Stomach smooth muscle (tissue), 2 donors: ENCODE results near the gene SRSF5.

Experiments used
- H3K27ac ChIP-seq: one replicate; pipeline ENCODE4 v1.7.0; 2013; ENCODE audit warnings: mild to moderate bottlenecking, low read length, inconsistent platforms
- H3K27me3 ChIP-seq, 2 donors: one replicate each; pipeline ENCODE4 v1.7.0; 2013; ENCODE audit warnings: low read length in 2 of 2; ENCODE audit not compliant: insufficient read depth in 2 of 2, control insufficient read depth in 1 of 2
- H3K36me3 ChIP-seq, 2 donors: one replicate each; pipeline ENCODE4 v1.7.0; 2013; ENCODE audit warnings: low read length in 2 of 2; ENCODE audit not compliant: control insufficient read depth in 2 of 2, insufficient read depth in 2 of 2
- H3K4me1 ChIP-seq: one replicate; pipeline ENCODE4 v1.7.0; 2013; ENCODE audit warnings: low read length; ENCODE audit not compliant: control insufficient read depth, insufficient read depth
- H3K4me3 ChIP-seq, 2 donors: one replicate each; pipeline ENCODE4 v1.7.0; 2013; ENCODE audit warnings: low read length in 2 of 2
- H3K9ac ChIP-seq, 2 donors: one replicate each; pipeline ENCODE4 v1.7.0; 2013; ENCODE audit warnings: low read length in 2 of 2, mild to moderate bottlenecking in 1 of 2
- H3K9me3 ChIP-seq, 2 donors: one replicate each; pipeline ENCODE4 v1.7.0; 2013; ENCODE audit warnings: low read length in 2 of 2; ENCODE audit not compliant: control insufficient read depth in 2 of 2
- donor health status: healthy.
- donor health status: Pancreatic carcinoma.

Gene SRSF5

GRCh38 chr14:69770559-69770958 is 3.6 kb downstream of the SRSF5 start:
- Histone ChIP-seq H3K36me3 (peaks cover 43 to 59% of the 10 kb centered on the region in 2 donors), H3K4me1 (peaks cover 30% of the 10 kb centered on the region), H3K9ac (no peak overlapping the region), H3K27me3 (no peaks in the 10 kb centered on the region), H3K4me3 (no peak overlapping the region), H3K27ac (no peak overlapping the region), H3K9me3 (no peaks in the 10 kb centered on the region)

GRCh38 chr14:69771136-69771535 is 4.2 kb downstream of the SRSF5 start:
- no peaks in the 10 kb centered on the region for H3K27me3 ChIP-seq
- H3K27ac ChIP-seq: no peak overlapping the region
- H3K9me3 ChIP-seq: no peaks in the 10 kb centered on the region
- peaks cover 30% of the 10 kb centered on the region for H3K4me1 ChIP-seq
- H3K36me3 ChIP-seq: peaks cover 48 to 62% of the 10 kb centered on the region in 2 donors
- no peak overlapping the region for H3K4me3 ChIP-seq
- no peak overlapping the region for H3K9ac ChIP-seq

GRCh38 chr14:69772082-69773017 is 5.4 kb downstream of the SRSF5 start:
- peaks cover 53 to 68% of the 10 kb centered on the region in 2 donors for H3K36me3 ChIP-seq

GRCh38 chr14:69773571-69774276 is 6.8 kb downstream of the SRSF5 start:
- Histone ChIP-seq H3K4me1 (peaks cover 16% of the 10 kb centered on the region), H3K27ac (no peak overlapping the region), H3K9ac (no peak overlapping the region), H3K9me3 (no peaks in the 10 kb centered on the region), H3K36me3 (peaks cover 60 to 69% of the 10 kb centered on the region in 2 donors), H3K4me3 (no peak overlapping the region), H3K27me3 (no peaks in the 10 kb centered on the region)

More at GRCh38 chr14:69772082-69773017, 5.4 kb downstream of the SRSF5 start:
- H3K9ac ChIP-seq: no peak overlapping the region
- H3K9me3 ChIP-seq: no peaks in the 10 kb centered on the region
- no peaks in the 10 kb centered on the region for H3K27me3 ChIP-seq
- no peak overlapping the region for H3K27ac ChIP-seq
- H3K4me3 ChIP-seq: no peak overlapping the region
- peaks cover 24% of the 10 kb centered on the region for H3K4me1 ChIP-seq

GRCh38 chr14:69775012-69775411 is 8.1 kb downstream of the SRSF5 start:
- H3K36me3 ChIP-seq: peaks cover 56 to 59% of the 10 kb centered on the region in 2 donors

GRCh38 chr14:69776875-69777453 is 10.0 kb downstream of the SRSF5 start:
- H3K4me1 ChIP-seq: no peaks in the 10 kb centered on the region
- no peak overlapping the region for H3K27ac ChIP-seq
- no peak overlapping the region for H3K4me3 ChIP-seq
- peaks cover 47 to 52% of the 10 kb centered on the region in 2 donors for H3K36me3 ChIP-seq
- H3K27me3 ChIP-seq: no peaks in the 10 kb centered on the region
- H3K9me3 ChIP-seq: no peaks in the 10 kb centered on the region
- H3K9ac ChIP-seq: no peak overlapping the region

More at GRCh38 chr14:69775012-69775411, 8.1 kb downstream of the SRSF5 start:
- Histone ChIP-seq H3K4me1 (peaks cover 5% of the 10 kb centered on the region), H3K9ac (no peak overlapping the region), H3K9me3 (no peaks in the 10 kb centered on the region), H3K27me3 (no peaks in the 10 kb centered on the region), H3K27ac (no peak overlapping the region), H3K4me3 (no peak overlapping the region)

GRCh38 chr14:69779088-69779487 is 12.1 kb downstream of the SRSF5 start:
- Histone ChIP-seq H3K9me3 (no peaks in the 10 kb centered on the region), H3K27me3 (no peaks in the 10 kb centered on the region), H3K4me1 (no peaks in the 10 kb centered on the region), H3K27ac (no peak overlapping the region), H3K36me3 (peaks cover 32 to 40% of the 10 kb centered on the region in 2 donors), H3K9ac (no peak overlapping the region), H3K4me3 (no peak overlapping the region)

GRCh38 chr14:69780092-69780491 is 13.2 kb downstream of the SRSF5 start:
- Histone ChIP-seq H3K27ac (no peak overlapping the region), H3K27me3 (no peaks in the 10 kb centered on the region), H3K9me3 (no peaks in the 10 kb centered on the region), H3K4me1 (no peaks in the 10 kb centered on the region), H3K4me3 (no peak overlapping the region), H3K36me3 (peaks cover 24 to 36% of the 10 kb centered on the region in 2 donors), H3K9ac (no peak overlapping the region)

GRCh38 chr14:69780952-69781351 is 14.0 kb downstream of the SRSF5 start:
- Histone ChIP-seq H3K9me3 (no peaks in the 10 kb centered on the region), H3K9ac (no peak overlapping the region), H3K27me3 (no peaks in the 10 kb centered on the region), H3K36me3 (peaks cover 24 to 34% of the 10 kb centered on the region in 2 donors), H3K4me1 (no peaks in the 10 kb centered on the region), H3K27ac (no peak overlapping the region), H3K4me3 (no peak overlapping the region)

- no peaks in the 10 kb centered on the region for H3K27me3 ChIP-seq
- no peaks in the 10 kb centered on the region for H3K9me3 ChIP-seq
- H3K4me3 ChIP-seq: no peak overlapping the region
- no peak overlapping the region for H3K27ac ChIP-seq
- H3K9ac ChIP-seq: no peak overlapping the region
- no peaks in the 10 kb centered on the region for H3K4me1 ChIP-seq
- peaks cover 12 to 17% of the 10 kb centered on the region in 2 donors for H3K36me3 ChIP-seq
Measured at GRCh38 chr14:69784942-69785341, 18.0 kb downstream of the SRSF5 start.
